GM12878 (cell line): ENCODE results near the gene GPR17.

Experiments used
- ESRRA ChIP-seq: IDR thresholded peaks from 2 replicates; pipeline ENCODE4 v1.6.1; 2012; ENCODE audit warnings: mild to moderate bottlenecking, low read length, improper control_type of control experiment
- PKNOX1 ChIP-seq: fragments of 450-650 bp; IDR thresholded peaks from 2 replicates; pipeline ENCODE4 v1.6.1; 2016; ENCODE audit warnings: mild to moderate bottlenecking
- ZBED1 ChIP-seq: IDR thresholded peaks from 2 replicates; pipeline ENCODE4 v1.6.1; 2016; ENCODE audit warnings: borderline replicate concordance
- TF ChIP-seq, protein P1 (sequence below), 3 experiments: IDR thresholded peaks in 2 of 3; conservative IDR thresholded peaks in 1 of 3; 2 replicates each; pipeline ENCODE4 v1.5.1; 2011; ENCODE audit warnings: low read depth in 3 of 3, low read length in 3 of 3, mild to moderate bottlenecking in 3 of 3, control low read depth in 2 of 3, moderate library complexity in 2 of 3, inconsistent platforms in 1 of 3, mixed read lengths in 1 of 3; ENCODE audit not compliant: control insufficient read depth in 2 of 3, insufficient read depth in 1 of 3; ENCODE audit errors: extremely low read depth in 1 of 3

DNA sequence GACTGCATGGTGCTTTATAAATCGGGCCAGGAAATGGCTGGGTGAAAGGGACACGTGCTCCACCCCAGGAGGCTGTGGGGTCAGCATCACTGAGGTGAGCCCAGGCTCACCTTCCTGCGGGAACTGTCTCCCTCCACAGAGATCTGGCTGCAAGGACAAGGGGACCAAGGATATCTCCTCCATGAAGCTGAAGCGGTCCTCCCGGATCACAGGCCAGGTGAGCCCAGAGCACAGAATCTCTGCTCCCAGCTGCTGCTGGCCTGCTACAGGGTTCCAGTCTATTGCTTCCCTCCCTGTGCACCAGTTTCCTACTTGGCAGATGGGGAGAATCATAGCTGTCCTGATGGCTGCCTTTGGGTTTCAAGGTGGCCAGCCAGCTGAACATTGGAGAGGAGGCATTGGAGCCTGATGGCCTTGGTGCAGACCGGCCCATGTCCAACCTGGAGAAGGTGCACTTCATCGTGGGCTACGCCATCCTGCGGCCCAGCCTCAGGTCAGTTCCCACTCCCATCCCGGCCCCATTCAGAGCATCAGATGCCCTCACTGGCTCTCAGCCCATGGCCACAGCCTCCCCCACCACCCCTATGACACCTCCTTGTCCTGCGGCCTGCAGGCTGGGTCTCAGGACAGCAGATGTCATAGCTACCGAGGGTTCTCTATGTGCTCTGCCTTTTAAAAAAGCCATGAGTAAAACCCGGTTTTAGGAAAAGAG is 33.7 kb upstream of the GPR17 start:
- no peak for TF ChIP-seq PKNOX1
- TF ChIP-seq ESRRA = no peak
- TF ChIP-seq, protein P1, sequence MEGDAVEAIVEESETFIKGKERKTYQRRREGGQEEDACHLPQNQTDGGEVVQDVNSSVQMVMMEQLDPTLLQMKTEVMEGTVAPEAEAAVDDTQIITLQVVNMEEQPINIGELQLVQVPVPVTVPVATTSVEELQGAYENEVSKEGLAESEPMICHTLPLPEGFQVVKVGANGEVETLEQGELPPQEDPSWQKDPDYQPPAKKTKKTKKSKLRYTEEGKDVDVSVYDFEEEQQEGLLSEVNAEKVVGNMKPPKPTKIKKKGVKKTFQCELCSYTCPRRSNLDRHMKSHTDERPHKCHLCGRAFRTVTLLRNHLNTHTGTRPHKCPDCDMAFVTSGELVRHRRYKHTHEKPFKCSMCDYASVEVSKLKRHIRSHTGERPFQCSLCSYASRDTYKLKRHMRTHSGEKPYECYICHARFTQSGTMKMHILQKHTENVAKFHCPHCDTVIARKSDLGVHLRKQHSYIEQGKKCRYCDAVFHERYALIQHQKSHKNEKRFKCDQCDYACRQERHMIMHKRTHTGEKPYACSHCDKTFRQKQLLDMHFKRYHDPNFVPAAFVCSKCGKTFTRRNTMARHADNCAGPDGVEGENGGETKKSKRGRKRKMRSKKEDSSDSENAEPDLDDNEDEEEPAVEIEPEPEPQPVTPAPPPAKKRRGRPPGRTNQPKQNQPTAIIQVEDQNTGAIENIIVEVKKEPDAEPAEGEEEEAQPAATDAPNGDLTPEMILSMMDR (IDR thresholded peaks at IDR 0.05 in 2 of 3, conservative IDR thresholded peaks at IDR 0.05 in 1 of 3; ENCODE audit: control insufficient read depth in 2 of 3, extremely low read depth in 1 of 3, insufficient read depth in 1 of 3, low read depth in 3 of 3, low read length in 3 of 3) = no peak
- TF ChIP-seq ZBED1 = no peak
